Fibroblast of upper back skin (primary cell): ENCODE data around the gene MYO16.

Experiments
- DNase-seq: peaks from one replicate; pipeline ENCODE4 v3.0.0-alpha.2; 2013

Gene MYO16

GRCh38 chr13:109159650-109160309 is 530.4 kb downstream of the MYO16 start:
- DNase-seq, result no peak

GRCh38 chr13:109160357-109160756 is 530.9 kb downstream of the MYO16 start:
- DNase-seq, result no peak

- DNase-seq, result no peak
These were observed 531.7 kb downstream of the MYO16 start for GRCh38 chr13:109160887-109161669.

- no peak for DNase-seq
These were observed 533.0 kb downstream of the MYO16 start for GRCh38 chr13:109162248-109163036.

GRCh38 chr13:109163037-109163379 is 533.6 kb downstream of the MYO16 start:
- DNase-seq, result no peak

- DNase-seq, result no peak
These were observed 536.0 kb downstream of the MYO16 start for GRCh38 chr13:109165417-109165904.

- DNase-seq, result peak; percentile 88
These were observed 537.4 kb downstream of the MYO16 start for GRCh38 chr13:109166804-109167203.

- DNase-seq, result no peak
These were observed 542.7 kb downstream of the MYO16 start for GRCh38 chr13:109172136-109172535.

- DNase-seq, result no peak
These were observed 546.3 kb downstream of the MYO16 start for GRCh38 chr13:109175666-109176065.

- DNase-seq, result peak; percentile 94
These were observed 551.6 kb downstream of the MYO16 start for GRCh38 chr13:109180905-109181425.

- DNase-seq, result peak; percentile 44
These were observed 553.5 kb downstream of the MYO16 start for GRCh38 chr13:109182777-109183465.

- DNase-seq, result no peak
These were observed 562.0 kb downstream of the MYO16 start for GRCh38 chr13:109191413-109191812.

- DNase-seq, result no peak
These were observed 562.9 kb downstream of the MYO16 start for GRCh38 chr13:109192306-109192705.

GRCh38 chr13:109196948-109197347 is 567.5 kb downstream of the MYO16 start:
- DNase-seq, result no peak

- DNase-seq, result peak; percentile 65
These were observed 569.2 kb downstream of the MYO16 start for GRCh38 chr13:109198585-109198984.

GRCh38 chr13:109199280-109199679 is 569.9 kb downstream of the MYO16 start:
- DNase-seq, result no peak

- DNase-seq, result peak; percentile 15
These were observed 571.1 kb downstream of the MYO16 start for GRCh38 chr13:109200556-109200955.

- no peak for DNase-seq
These were observed 574.2 kb downstream of the MYO16 start for GRCh38 chr13:109203587-109203986.

GRCh38 chr13:109204252-109204651 is 574.8 kb downstream of the MYO16 start:
- no peak for DNase-seq

- DNase-seq, result no peak
These were observed 575.2 kb downstream of the MYO16 start for GRCh38 chr13:109204657-109205056.

GRCh38 chr13:109205315-109205714 is 575.9 kb downstream of the MYO16 start:
- DNase-seq, result no peak

GRCh38 chr13:109206616-109207015 is 577.2 kb downstream of the MYO16 start:
- no peak for DNase-seq

- no peak for DNase-seq
These were observed 578.2 kb downstream of the MYO16 start for GRCh38 chr13:109207622-109208021.
